Testis (tissue), 3 donors: ENCODE measurements around the gene CEBPG. TPM values are rescaled to one million over a fixed set of nuclear protein-coding genes. Genes with fewer than 3 reads are reported as not detected.

ENCODE experiments used
- DNase-seq: peaks from one replicate; pipeline ENCODE4 v3.0.0-alpha.2; 2019
- H3K27ac ChIP-seq, 2 donors: fragments of 200-600 bp; sonication (generic); one replicate each; pipeline ENCODE4 v1.5.1; 2019
- H3K27me3 ChIP-seq: fragments of 200-600 bp; sonication (generic); one replicate; pipeline ENCODE4 v1.5.1; 2019
- H3K36me3 ChIP-seq: fragments of 200-600 bp; sonication (generic); one replicate; pipeline ENCODE4 v1.5.1; 2017; ENCODE audit warnings: low read depth; ENCODE audit errors: missing control alignments
- H3K4me1 ChIP-seq: fragments of 200-600 bp; sonication (generic); one replicate; pipeline ENCODE4 v1.5.1; 2019
- H3K4me3 ChIP-seq, 2 donors: fragments of 200-600 bp; sonication (generic); one replicate each; pipeline ENCODE4 v1.5.1; 2017 to 2019
- H3K9me3 ChIP-seq: fragments of 200-600 bp; sonication (generic); one replicate; pipeline ENCODE4 v1.5.1; 2017
- POLR2A ChIP-seq: fragments of 450-650 bp; IDR thresholded peaks from one replicate; pipeline ENCODE4 v1.6.1; 2017; ENCODE audit warnings: antibody characterized with exemption, mild to moderate bottlenecking, moderate library complexity
- WGBS, 2 donors: methylation state at CpG; one replicate each; pipeline ENCODE4 v1.1.5; 2018; 5-methylcytosine and 5-hydroxymethylcytosine counted together
- intact Hi-C: fragments of 100-400 bp; cut with DNase I; formaldehyde crosslinking; loops from one replicate; pipeline ENCODE4 v1.15.1; 2023; ENCODE audit warnings: low total_unique reads
- polyA plus RNA-seq: library from polyadenylated mRNA; stranded (reverse); fragments of 350-450 nt; fragmentation: Illumina TruSeq; extraction: RNeasy Lipid Tissue Mini Kit (QIAGEN cat#74804); gene quantifications from one replicate; pipeline ENCODE4 v1.2.3, GENCODE V29; 2014; ENCODE audit warnings: low read depth, low replicate concordance; ENCODE audit not compliant: insufficient read depth
- total RNA-seq, 2 donors: library from RNA; depleted of rRNA; stranded (reverse); fragments of >200 nt; gene quantifications; one replicate each; pipeline ENCODE4 v1.2.3, GENCODE V29; 2016
- TF ChIP-seq, protein P1 (sequence below), 3 experiments: fragments of 450-650 bp in 2 of 3; fragments of 200-600 bp in 1 of 3; sonication (generic) in 1 of 3; IDR thresholded peaks; one replicate each; pipeline ENCODE4 v1.5.1; 2016 to 2019; ENCODE audit warnings: antibody characterized with exemption in 3 of 3, mild to moderate bottlenecking in 2 of 3, moderate library complexity in 1 of 3

Gene CEBPG
- total and polyA plus RNA-seq, 3 donors from 2014 or later = 20.8 to 24.3 (median 20.9) TPM

DNA sequence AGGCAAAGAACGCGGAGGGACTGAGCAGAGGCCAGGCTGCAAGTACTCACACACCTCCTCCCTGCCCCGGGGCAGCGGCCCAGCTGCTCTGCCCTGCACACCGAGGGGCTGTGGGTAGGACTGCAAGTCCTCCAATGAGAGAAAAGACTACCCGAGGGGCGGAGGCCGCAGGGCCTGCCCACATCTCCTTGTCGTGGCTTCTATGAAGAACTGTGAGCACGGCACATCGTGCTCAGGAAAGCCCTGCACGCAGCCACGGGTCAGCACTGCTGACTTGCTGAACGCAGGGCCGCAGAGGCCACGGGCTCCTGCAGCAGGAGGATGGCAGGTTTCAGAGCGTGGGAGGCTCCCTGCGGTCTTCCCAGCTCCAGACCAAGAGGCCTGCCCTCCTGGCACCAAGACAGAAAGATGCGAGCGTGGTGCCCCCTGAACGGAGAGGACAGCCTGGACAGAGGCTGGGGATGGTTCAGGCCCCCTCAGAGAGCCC, 37.4 kb downstream of the CEBPG start:
- H3K27ac ChIP-seq = no peak overlapping the region
- H3K4me1 ChIP-seq = no peaks in the 10 kb centered on the region
- intact Hi-C loops = no loop called here
- TF ChIP-seq POLR2A = no peak
- TF ChIP-seq, protein P1, sequence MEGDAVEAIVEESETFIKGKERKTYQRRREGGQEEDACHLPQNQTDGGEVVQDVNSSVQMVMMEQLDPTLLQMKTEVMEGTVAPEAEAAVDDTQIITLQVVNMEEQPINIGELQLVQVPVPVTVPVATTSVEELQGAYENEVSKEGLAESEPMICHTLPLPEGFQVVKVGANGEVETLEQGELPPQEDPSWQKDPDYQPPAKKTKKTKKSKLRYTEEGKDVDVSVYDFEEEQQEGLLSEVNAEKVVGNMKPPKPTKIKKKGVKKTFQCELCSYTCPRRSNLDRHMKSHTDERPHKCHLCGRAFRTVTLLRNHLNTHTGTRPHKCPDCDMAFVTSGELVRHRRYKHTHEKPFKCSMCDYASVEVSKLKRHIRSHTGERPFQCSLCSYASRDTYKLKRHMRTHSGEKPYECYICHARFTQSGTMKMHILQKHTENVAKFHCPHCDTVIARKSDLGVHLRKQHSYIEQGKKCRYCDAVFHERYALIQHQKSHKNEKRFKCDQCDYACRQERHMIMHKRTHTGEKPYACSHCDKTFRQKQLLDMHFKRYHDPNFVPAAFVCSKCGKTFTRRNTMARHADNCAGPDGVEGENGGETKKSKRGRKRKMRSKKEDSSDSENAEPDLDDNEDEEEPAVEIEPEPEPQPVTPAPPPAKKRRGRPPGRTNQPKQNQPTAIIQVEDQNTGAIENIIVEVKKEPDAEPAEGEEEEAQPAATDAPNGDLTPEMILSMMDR (IDR thresholded peaks at IDR 0.05) = no peak
- no peaks in the 10 kb centered on the region for H3K27me3 ChIP-seq
- H3K4me3 ChIP-seq = no peak overlapping the region
- no peaks in the 10 kb centered on the region for H3K36me3 ChIP-seq
- no peak for DNase-seq
- no peaks in the 10 kb centered on the region for H3K9me3 ChIP-seq
- WGBS, 2 donors = 83% methylated on average over 21 of the region's 21 CpGs; no CpG with 5 or more reads in 1 of the 2 donors

DNA sequence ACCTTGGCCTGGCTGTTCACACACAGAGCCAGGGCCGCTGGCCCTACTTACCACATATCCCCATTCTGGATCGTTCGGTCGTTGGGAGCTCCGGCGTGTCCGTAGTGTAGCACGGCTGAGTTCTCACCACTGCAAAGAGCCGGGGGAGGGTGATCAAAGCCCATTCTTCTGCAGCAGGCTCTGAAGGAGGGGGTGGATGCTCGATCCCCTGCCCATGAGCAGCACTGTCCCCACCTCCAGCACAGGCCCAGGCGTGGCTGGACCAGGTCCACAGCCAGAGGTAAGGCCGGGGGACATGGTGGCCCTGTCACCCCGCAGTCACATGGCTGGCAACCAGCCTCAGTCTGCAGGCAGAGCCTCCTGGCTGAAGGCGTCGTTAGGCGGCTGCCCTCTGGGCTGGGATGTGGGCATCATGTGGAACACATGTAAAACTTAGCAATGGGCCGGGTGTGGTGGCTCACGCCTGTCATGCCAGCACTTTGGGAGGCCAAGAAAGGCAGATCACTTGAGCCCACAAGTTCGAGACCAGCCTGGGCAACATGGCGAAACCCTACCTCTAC, 38.2 kb downstream of the CEBPG start:
- no peaks in the 10 kb centered on the region for H3K36me3 ChIP-seq
- DNase-seq = no peak
- no peak overlapping the region for H3K27ac ChIP-seq
- no peak overlapping the region for H3K4me3 ChIP-seq
- no peaks in the 10 kb centered on the region for H3K4me1 ChIP-seq
- H3K9me3 ChIP-seq = no peaks in the 10 kb centered on the region
- no peak for TF ChIP-seq POLR2A
- TF ChIP-seq, protein P1 (IDR thresholded peaks at IDR 0.05) = no peak
- no peaks in the 10 kb centered on the region for H3K27me3 ChIP-seq
- WGBS, 2 donors = 90 to 92% methylated on average over 4 to 20 of the region's 20 CpGs
- intact Hi-C loops = no loop called here

DNA sequence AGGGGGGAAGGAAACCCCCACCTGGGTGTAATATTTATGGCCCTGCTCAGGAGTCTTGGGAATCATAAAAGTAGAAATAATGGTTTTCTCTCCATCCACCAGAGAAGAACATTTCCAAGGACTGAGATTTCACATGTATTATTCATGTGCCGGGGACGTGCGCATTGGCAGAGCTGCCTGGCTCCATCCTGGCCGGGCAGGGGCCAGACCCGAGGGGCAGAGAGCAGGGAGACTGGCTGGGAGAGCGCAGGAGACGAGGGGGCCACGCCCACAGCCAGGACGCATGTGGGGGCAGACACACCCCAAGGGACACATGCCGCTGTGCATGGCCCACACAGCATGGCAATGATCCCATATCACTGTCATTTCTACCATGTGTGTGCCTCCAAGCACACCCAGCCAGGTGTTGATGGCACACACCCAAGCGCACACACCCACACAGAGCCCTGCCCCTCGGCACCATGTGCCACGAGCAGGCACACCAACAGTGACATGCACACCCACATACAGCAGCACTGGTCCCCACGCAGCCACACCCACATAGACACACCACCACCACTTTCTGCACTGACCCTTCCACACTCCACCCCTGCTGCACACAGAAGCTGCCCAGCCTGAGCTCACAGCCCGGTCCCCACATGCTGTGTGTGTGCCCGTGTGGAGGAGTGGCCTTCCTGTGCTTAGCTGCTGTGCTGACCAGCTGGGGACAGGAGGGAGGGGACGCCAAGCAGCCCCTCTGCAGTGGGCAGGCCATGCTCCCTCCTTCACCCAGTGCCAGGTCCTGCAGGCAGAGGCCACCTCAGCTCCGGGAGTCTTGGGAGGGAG, 39.3 kb downstream of the CEBPG start:
- WGBS, 2 donors = 78 to 86% methylated on average over 4 to 18 of the region's 18 CpGs
- no peaks in the 10 kb centered on the region for H3K36me3 ChIP-seq
- no peaks in the 10 kb centered on the region for H3K4me1 ChIP-seq
- intact Hi-C loops = no loop called here
- DNase-seq = no peak
- TF ChIP-seq, protein P1 (IDR thresholded peaks at IDR 0.05) = no peak
- no peak for TF ChIP-seq POLR2A
- H3K27ac ChIP-seq = no peak overlapping the region
- no peaks in the 10 kb centered on the region for H3K27me3 ChIP-seq
- no peak overlapping the region for H3K4me3 ChIP-seq
- no peaks in the 10 kb centered on the region for H3K9me3 ChIP-seq

DNA sequence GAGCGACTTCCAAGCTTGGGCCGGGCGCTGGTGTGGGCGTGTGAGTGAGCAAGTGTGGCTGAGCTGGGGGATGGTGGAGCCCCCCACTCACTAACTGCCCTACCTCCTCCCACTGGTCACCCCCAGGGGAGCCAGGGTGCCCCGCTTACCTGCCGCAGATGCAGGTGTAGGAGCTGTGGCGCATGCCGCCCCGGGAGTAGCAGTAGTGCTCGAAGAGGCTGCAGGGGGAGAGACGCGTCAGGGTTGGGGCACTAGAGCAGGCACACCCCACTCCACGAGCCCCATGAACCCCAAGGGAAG, 39.9 kb downstream of the CEBPG start:
- TF ChIP-seq, protein P1 (IDR thresholded peaks at IDR 0.05) = no peak
- TF ChIP-seq POLR2A = no peak
- Histone ChIP-seq H3K4me1 (no peaks in the 10 kb centered on the region), H3K36me3 (no peaks in the 10 kb centered on the region), H3K4me3 (no peak overlapping the region), H3K9me3 (no peaks in the 10 kb centered on the region), H3K27me3 (no peaks in the 10 kb centered on the region), H3K27ac (no peak overlapping the region)
- no peak for DNase-seq
- intact Hi-C loops = no loop called here
- WGBS, 2 donors = 92% methylated on average over 13 of the region's 13 CpGs; no CpG with 5 or more reads in 1 of the 2 donors
